K562 (cell line): Measurements from ENCODE around the gene MIEN1. TPM values are rescaled to one million over a fixed set of nuclear protein-coding genes. Genes with fewer than 3 reads are reported as not detected.

Source experiments
- CBX8 ChIP-seq: fragments of 200-600 bp; sonication (generic); IDR thresholded peaks from 2 replicates; pipeline ENCODE4 v1.6.1; 2012; ENCODE audit warnings: borderline replicate concordance, mixed run types, low read depth, mild to moderate bottlenecking, moderate library complexity, mixed read lengths, low read length, control low read depth, inconsistent platforms; ENCODE audit not compliant: poor library complexity, severe bottlenecking; ENCODE audit errors: extremely low read depth
- CHD4 ChIP-seq: fragments of 200-600 bp; sonication (generic); IDR thresholded peaks from 3 replicates; pipeline ENCODE4 v1.6.1; 2012; ENCODE audit warnings: low read depth, mild to moderate bottlenecking, mixed read lengths, low read length, inconsistent platforms; ENCODE audit not compliant: insufficient read depth, insufficient replicate concordance, poor library complexity, severe bottlenecking
- ETV6 ChIP-seq, 3 experiments: fragments of 150-350 bp in 1 of 3; sonication (generic) in 1 of 3; formaldehyde crosslinking in 1 of 3; IDR thresholded peaks; 2 replicates each; pipeline versions ENCODE4 v1.6.1 to v1.8.0; 2014 to 2022; ENCODE audit warnings: borderline replicate concordance in 2 of 3, low read depth in 2 of 3, antibody characterized with exemption in 1 of 3, low read length in 1 of 3, mild to moderate bottlenecking in 1 of 3, missing genetic modification reagents in 1 of 3
- HDAC2 ChIP-seq: fragments of 450-650 bp; IDR thresholded peaks from 2 replicates; pipeline ENCODE4 v1.6.1; 2016; ENCODE audit warnings: mild to moderate bottlenecking
- NRF1 ChIP-seq, 2 experiments: fragments of 450-650 bp; IDR thresholded peaks in 1 of 2; conservative IDR thresholded peaks in 1 of 2; 2 replicates each; pipeline ENCODE4 v1.6.1; 2014; ENCODE audit warnings: mild to moderate bottlenecking in 2 of 2
- PHB2 ChIP-seq: fragments of 450-650 bp; IDR thresholded peaks from 2 replicates; pipeline ENCODE4 v1.6.1; 2017; ENCODE audit warnings: low read depth
- POLR3A ChIP-seq: IDR thresholded peaks from 2 replicates; pipeline ENCODE4 v1.6.1; 2011; ENCODE audit warnings: borderline replicate concordance, mild to moderate bottlenecking, moderate library complexity; ENCODE audit not compliant: insufficient read length, insufficient read depth; ENCODE audit errors: extremely low read depth
- SLC30A9 ChIP-seq: fragments of 250-450 bp; sonication (Bioruptor Pico); IDR thresholded peaks from 2 replicates; pipeline ENCODE4 v1.8.0; 2022; ENCODE audit warnings: mild to moderate bottlenecking, moderate library complexity
- SMAD4 ChIP-seq: fragments of 250-450 bp; sonication (Bioruptor Pico); conservative IDR thresholded peaks from 2 replicates; pipeline ENCODE4 v1.8.0; 2021; ENCODE audit warnings: inconsistent platforms, mild to moderate bottlenecking, moderate library complexity
- ZNF23 ChIP-seq: fragments of 250-450 bp; sonication (Bioruptor Pico); IDR thresholded peaks from 2 replicates; pipeline ENCODE4 v1.4.0; 2020; ENCODE audit warnings: mild to moderate bottlenecking
- ZNF347 ChIP-seq: fragments of 450-650 bp; formaldehyde crosslinking; IDR thresholded peaks from 2 replicates; pipeline ENCODE4 v1.4.0; 2020; ENCODE audit warnings: low read depth, mild to moderate bottlenecking, moderate library complexity
- ZNF589 ChIP-seq: fragments of 200-800 bp; sonication (Bioruptor generic); IDR thresholded peaks from 2 replicates; pipeline ENCODE4 v1.6.1; 2016; ENCODE audit warnings: low read depth, missing genetic modification characterization, missing compliant biosample characterization
- ZNF79 ChIP-seq: fragments of 250-450 bp; sonication (Bioruptor Pico); IDR thresholded peaks from 2 replicates; pipeline ENCODE4 v1.4.0; 2020; ENCODE audit warnings: low read depth, mild to moderate bottlenecking, moderate library complexity
- polyA plus RNA-seq, 8 experiments: library from polyadenylated mRNA; depleted of rRNA in 4 of 8; stranded (reverse) in 5 of 8; unstranded in 3 of 8; fragments of >200 nt; fragmentation: Nextera tagmentation in 2 of 8; fragmentation: Illumina TruSeq in 1 of 8; extraction: Ambion mirVana in 2 of 8; extraction: Trizol in 1 of 8; gene quantifications; 2 replicates each; pipeline versions ENCODE4 v1.2.1 to v1.2.3, GENCODE V29; 2011 to 2014; ENCODE audit warnings: inconsistent platforms in 1 of 8, missing spikeins in 1 of 8
- total RNA-seq, 7 experiments: library from RNA; depleted of rRNA in 6 of 7; stranded (reverse); fragments of >200 nt in 6 of 7; fragmentation: Illumina TruSeq in 2 of 7; extraction: Trizol in 2 of 7; gene quantifications; 2 replicates each; pipeline versions ENCODE4 v1.2.1 to v1.2.3, GENCODE V29; 2011 to 2021; ENCODE audit warnings: low replicate concordance in 1 of 7
- TF ChIP-seq, protein P1 (sequence below), 2 experiments: fragments of 200-800 bp in 1 of 2; sonication (Bioruptor generic) in 1 of 2; sonication (generic) in 1 of 2; formaldehyde crosslinking in 1 of 2; IDR thresholded peaks in 1 of 2; conservative IDR thresholded peaks in 1 of 2; 2 replicates each; pipeline versions ENCODE4 v1.5.0 to v1.6.1; 2016 to 2020; ENCODE audit warnings: missing compliant biosample characterization in 1 of 2, missing genetic modification characterization in 1 of 2, missing genetic modification reagents in 1 of 2
- TF ChIP-seq, protein P2 (sequence below): fragments of 450-650 bp; formaldehyde crosslinking; IDR thresholded peaks from 2 replicates; pipeline ENCODE4 v1.4.0; 2020; ENCODE audit warnings: mild to moderate bottlenecking, mixed read lengths
- TF ChIP-seq, protein P3 (sequence below): fragments of 250-450 bp; sonication (Bioruptor Pico); IDR thresholded peaks from 2 replicates; pipeline ENCODE4 v1.5.0; 2020; ENCODE audit warnings: mild to moderate bottlenecking, borderline replicate concordance
- TF ChIP-seq, protein P4 (sequence below): fragments of 250-450 bp; sonication (Bioruptor Pico); IDR thresholded peaks from 2 replicates; pipeline ENCODE4 v1.5.0; 2021; ENCODE audit warnings: mild to moderate bottlenecking, borderline replicate concordance

MIEN1 gene
- total and polyA plus RNA-seq, 9 of the 15 experiments (the other 6 are each of a cell fraction or from before 2014, with no cell fraction given): 61.3 to 142 (median 78.9) TPM

DNA sequence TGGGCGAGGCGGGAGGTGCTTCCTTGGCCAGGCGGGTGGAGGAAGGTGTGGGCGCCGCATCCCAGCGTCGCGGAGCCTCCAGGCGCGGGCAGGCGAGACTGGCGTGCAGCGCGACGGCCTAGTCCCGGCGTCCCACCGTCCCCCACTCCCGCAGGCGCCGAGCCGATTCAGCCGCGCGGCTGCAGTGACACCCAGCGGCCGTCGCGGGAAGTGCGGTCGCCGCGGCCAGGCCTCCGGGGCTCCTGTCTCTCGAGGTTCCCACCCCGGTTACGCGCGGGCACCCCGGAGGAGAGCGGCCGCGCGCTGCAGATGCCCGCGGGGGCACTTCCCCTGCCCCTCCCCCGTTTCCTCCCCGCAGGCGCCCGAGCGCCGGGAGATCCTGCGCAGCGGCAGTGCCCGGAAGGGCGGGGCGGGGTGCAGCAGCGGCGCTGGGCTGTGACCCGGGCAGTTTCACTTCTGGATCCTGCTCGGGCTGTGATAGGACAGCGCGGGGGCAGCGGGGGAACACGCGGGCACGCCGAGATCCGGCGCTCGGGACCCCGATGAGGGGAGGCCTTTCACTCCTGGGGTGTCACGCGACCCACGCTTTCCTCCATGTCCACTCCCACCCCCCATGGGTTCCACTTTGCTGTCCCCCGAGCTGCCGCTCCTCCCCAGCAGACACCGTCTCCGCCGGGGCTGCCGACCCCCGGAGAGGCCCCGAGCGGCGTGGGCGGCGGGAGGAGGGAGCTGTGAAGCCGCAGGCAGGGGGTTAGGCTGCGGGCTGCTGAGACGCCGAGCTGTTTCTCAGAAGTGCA lies 24.0 kb upstream of the MIEN1 start (continued):
- no peak for TF ChIP-seq POLR3A
- TF ChIP-seq HDAC2: no peak
- 0 out of 4 replicates have a peak, but pooled peaks of 1 of the 2 experiments have one; percentile 43 for TF ChIP-seq ETV6 (IDR thresholded peaks at IDR 0.05; ENCODE audit: borderline replicate concordance in 1 of 2, low read depth in 2 of 2, low read length in 1 of 2)
- no peak for TF ChIP-seq ETV6 (CRISPR knock-in tag; IDR thresholded peaks at IDR 0.05; ENCODE audit: borderline replicate concordance)
- TF ChIP-seq, protein P1, sequence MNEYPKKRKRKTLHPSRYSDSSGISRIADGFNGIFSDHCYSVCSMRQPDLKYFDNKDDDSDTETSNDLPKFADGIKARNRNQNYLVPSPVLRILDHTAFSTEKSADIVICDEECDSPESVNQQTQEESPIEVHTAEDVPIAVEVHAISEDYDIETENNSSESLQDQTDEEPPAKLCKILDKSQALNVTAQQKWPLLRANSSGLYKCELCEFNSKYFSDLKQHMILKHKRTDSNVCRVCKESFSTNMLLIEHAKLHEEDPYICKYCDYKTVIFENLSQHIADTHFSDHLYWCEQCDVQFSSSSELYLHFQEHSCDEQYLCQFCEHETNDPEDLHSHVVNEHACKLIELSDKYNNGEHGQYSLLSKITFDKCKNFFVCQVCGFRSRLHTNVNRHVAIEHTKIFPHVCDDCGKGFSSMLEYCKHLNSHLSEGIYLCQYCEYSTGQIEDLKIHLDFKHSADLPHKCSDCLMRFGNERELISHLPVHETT (CRISPR knock-in tag; conservative IDR thresholded peaks at IDR 0.05 in 1 of 2, IDR thresholded peaks at IDR 0.05 in 1 of 2): peak in 1 of 2 experiments; percentile 90; a peak in 2 of 4 replicates
- TF ChIP-seq PHB2: no peak
- no peak for TF ChIP-seq CBX8
- no peak for TF ChIP-seq ZNF79 (CRISPR knock-in tag)
- peak; percentile 86 for TF ChIP-seq ZNF589 (CRISPR knock-in tag)
- TF ChIP-seq, protein P2, sequence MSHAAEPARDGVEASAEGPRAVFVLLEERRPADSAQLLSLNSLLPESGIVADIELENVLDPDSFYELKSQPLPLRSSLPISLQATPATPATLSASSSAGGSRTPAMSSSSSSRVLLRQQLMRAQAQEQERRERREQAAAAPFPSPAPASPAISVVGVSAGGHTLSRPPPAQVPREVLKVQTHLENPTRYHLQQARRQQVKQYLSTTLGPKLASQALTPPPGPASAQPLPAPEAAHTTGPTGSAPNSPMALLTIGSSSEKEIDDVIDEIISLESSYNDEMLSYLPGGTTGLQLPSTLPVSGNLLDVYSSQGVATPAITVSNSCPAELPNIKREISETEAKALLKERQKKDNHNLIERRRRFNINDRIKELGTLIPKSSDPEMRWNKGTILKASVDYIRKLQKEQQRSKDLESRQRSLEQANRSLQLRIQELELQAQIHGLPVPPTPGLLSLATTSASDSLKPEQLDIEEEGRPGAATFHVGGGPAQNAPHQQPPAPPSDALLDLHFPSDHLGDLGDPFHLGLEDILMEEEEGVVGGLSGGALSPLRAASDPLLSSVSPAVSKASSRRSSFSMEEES (CRISPR knock-in tag): no peak
- TF ChIP-seq, protein P3, sequence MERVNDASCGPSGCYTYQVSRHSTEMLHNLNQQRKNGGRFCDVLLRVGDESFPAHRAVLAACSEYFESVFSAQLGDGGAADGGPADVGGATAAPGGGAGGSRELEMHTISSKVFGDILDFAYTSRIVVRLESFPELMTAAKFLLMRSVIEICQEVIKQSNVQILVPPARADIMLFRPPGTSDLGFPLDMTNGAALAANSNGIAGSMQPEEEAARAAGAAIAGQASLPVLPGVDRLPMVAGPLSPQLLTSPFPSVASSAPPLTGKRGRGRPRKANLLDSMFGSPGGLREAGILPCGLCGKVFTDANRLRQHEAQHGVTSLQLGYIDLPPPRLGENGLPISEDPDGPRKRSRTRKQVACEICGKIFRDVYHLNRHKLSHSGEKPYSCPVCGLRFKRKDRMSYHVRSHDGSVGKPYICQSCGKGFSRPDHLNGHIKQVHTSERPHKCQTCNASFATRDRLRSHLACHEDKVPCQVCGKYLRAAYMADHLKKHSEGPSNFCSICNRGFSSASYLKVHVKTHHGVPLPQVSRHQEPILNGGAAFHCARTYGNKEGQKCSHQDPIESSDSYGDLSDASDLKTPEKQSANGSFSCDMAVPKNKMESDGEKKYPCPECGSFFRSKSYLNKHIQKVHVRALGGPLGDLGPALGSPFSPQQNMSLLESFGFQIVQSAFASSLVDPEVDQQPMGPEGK (CRISPR knock-in tag): no peak
- no peak for TF ChIP-seq ZNF23 (CRISPR knock-in tag)
- peak; percentile 85 to 86 for TF ChIP-seq NRF1 (conservative IDR thresholded peaks at IDR 0.05 in 1 of 2, IDR thresholded peaks at IDR 0.05 in 1 of 2)
- TF ChIP-seq SMAD4 (CRISPR knock-in tag): peak; percentile 85
- TF ChIP-seq ZNF347 (CRISPR knock-in tag): no peak
- TF ChIP-seq, protein P4, sequence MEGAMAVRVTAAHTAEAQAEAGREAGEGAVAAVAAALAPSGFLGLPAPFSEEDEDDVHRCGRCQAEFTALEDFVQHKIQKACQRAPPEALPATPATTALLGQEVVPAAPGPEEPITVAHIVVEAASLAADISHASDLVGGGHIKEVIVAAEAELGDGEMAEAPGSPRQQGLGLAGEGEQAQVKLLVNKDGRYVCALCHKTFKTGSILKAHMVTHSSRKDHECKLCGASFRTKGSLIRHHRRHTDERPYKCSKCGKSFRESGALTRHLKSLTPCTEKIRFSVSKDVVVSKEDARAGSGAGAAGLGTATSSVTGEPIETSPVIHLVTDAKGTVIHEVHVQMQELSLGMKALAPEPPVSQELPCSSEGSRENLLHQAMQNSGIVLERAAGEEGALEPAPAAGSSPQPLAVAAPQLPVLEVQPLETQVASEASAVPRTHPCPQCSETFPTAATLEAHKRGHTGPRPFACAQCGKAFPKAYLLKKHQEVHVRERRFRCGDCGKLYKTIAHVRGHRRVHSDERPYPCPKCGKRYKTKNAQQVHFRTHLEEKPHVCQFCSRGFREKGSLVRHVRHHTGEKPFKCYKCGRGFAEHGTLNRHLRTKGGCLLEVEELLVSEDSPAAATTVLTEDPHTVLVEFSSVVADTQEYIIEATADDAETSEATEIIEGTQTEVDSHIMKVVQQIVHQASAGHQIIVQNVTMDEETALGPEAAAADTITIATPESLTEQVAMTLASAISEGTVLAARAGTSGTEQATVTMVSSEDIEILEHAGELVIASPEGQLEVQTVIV (CRISPR knock-in tag): no peak
- TF ChIP-seq SLC30A9 (CRISPR knock-in tag): no peak
- TF ChIP-seq CHD4: no peak
